NCI-H1417 (cell line): ENCODE data around the gene CFDP1.

Experiments
- DNase-seq, 3 experiments: peaks; one replicate each; lab custom pipeline; 2025; lab: John Stamatoyannopoulos, UW

Gene CFDP1

DNA sequence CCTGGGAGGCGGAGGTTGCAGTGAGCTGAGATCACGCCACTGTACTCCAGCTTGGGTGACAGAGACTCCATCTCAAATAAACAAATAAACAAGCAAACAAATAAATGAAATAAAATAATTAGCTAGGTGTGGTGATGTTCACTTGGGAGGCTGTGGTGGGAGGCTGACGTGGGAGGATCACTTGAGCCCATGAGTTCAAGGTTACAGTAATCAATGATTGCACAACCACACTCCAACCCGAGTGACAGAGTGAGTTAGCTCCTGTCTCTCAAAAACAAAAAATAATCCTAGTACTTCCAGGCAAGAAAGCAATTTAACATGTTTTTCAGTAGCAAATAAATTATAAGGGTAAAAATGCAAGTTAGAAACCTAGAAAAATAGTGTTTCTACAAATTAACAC is 26.4 kb downstream of the CFDP1 start:
- DNase-seq, result no peak

DNA sequence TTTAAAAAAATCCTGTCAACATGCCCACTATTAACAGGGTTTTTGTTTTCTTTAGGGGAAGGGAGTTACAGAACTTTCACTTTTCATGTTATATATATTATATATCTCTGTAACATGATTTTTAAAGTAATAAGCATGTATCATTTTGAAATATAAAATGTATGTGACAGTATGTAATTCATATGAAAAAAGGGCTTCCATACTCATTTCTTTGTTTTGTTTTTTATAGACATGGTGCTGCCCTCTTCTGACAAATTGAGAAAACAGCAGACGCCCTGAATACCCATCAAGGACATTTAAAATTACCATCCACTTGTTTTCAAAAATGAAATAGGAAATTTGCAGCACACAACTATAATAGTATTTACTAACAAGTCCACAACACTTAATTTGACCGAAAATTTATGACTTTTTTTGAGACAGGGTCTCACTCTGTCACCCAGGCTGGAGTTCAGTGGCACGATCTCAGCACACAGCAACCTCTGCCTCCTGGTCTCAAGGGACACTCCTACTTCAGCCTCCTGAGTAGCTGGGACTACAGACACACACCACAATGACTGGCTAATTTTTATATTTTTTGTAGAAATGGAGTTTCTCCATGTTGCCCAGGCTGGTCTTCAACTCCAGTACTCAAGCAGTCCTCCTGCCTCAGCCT is 30.4 kb downstream of the CFDP1 start:
- DNase-seq, result peak in 1 of 3 experiments; percentile 48

DNA sequence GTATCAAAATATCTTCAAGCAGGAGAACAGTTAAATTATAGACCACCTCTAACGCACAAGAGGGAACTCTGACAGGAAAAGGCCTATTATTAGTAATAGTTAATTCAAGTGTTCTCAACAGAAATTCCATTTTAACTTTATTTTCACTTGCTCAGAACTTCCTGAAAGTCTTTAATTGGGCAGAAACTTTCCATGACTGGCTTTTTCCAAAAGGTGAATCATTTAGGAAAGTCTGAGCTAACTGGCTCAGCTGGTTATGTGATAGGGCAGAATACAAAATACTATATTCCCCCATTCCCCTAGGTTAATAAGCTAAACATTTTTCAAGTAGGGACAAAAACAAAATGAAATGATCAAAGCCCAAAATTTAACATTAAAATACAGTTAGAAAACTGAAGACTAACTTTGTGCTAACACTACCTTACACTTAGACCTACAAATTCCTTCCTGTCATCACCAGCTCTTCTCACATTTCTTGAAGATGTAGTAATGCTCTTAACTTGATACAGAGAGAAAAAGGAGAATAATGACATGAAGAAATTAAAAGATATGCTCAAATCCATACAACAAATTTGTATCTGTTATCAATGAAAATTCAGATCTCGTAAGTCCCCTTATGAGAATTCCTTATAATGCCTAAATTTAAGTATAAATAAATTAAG is 31.0 kb downstream of the CFDP1 start:
- no peak for DNase-seq

DNA sequence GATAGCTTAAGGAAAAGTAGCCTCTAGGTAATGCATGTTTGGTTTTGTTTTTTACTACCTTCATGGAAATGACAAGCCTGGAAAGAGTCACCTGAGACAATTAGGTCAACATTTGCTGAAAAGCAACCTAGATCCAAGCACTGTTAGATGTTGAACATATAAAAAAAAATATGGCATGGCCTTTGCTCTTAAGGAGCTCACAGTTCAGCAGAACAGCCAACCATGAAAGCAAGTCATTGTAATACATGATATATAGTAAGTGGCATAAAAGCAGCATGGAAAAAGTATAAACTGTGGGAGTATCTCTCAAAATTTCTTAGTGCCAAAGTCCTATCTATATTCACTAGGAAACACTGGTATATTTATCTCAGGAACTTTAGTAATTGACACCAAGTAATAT is 31.6 kb downstream of the CFDP1 start:
- no peak for DNase-seq

DNA sequence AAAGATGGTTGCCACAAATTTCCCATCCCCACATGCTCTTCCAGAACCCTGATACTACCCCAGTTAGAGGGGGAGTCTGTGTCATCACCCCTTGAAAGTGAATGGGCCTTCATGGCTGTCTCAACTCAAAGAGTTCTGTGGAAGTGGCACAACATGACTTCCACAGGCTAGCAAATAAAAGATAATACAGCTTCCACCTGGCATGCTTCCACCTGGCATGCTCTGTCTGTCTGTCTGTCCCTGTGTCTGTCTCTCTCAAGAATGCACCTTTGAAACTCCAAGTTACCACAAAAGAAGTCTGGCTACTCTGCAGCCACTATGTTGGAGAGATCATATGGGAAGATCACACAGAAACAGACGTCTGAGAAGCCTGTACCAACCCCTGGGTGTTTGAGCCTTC is 35.0 kb downstream of the CFDP1 start:
- DNase-seq, result no peak

DNA sequence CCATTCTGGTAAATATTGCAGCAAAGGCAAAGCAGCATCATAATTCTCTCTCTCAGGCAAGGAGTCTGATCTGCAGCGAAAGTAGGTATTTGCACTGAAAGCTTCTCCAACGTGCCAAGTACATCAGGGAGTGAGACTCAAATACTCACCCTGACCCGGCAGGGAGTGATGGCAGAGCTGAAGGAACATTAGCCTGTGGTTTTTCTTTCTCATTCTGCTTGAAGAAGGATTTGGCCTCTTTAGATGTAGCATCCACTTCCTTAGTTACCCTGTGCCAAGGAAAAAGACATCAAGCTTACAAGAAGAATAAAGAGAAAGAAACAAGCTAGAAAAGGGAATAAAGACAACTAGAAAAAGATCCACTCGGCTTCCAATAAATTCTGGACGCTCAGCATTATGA is 38.4 kb downstream of the CFDP1 start:
- DNase-seq, result no peak

DNA sequence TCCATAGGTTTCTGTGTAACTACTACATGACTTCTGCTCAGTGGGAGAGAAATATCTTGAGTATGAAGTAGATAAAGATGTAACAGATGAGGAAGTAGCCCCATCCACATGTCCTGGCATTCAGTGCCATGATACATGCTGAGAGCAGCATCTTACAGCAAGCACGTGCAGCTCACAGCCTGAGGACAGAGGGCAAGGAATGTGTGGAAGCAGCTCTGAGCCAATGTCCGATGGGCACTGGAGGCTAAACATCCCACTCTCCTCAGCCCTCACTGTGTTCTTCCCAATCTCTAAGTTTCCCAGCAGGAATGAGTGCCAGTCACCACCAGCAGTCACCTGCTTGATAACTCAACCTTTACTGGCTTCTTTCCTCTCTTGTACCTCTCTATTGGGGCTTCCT is 40.4 kb downstream of the CFDP1 start:
- DNase-seq, result no peak

DNA sequence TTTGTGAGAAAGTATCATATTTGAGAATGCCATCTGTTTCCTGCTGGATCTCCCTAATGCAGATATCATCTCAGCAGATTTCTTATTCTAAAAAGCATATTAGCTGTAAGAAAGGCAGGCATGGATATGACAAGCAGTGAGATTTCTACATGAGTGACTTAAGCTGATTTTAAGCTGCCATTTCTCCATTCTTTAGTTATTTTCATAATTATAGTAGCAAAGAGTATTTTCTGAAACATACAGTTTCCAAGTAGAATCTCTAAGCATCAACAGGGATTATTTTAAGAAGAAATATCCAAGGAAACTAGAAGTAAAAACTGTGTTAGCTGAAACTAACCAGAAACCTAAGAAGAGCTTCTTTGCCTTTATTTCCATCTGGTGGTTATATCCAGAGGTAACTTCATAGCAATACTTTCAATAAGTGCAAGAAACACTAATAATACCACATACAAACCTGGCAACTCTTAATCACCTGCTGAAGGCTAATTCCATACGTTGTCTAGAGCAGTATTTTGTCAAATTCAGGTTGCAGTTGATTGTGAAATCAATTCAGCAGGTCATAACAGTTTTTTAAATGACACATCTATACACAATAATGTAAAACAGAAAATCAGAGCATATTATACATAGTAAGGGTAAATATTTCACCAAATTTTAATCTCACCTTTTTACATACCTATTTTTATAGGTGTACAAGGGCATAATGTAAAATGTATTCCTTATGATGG is 42.2 kb downstream of the CFDP1 start:
- DNase-seq, result no peak

DNA sequence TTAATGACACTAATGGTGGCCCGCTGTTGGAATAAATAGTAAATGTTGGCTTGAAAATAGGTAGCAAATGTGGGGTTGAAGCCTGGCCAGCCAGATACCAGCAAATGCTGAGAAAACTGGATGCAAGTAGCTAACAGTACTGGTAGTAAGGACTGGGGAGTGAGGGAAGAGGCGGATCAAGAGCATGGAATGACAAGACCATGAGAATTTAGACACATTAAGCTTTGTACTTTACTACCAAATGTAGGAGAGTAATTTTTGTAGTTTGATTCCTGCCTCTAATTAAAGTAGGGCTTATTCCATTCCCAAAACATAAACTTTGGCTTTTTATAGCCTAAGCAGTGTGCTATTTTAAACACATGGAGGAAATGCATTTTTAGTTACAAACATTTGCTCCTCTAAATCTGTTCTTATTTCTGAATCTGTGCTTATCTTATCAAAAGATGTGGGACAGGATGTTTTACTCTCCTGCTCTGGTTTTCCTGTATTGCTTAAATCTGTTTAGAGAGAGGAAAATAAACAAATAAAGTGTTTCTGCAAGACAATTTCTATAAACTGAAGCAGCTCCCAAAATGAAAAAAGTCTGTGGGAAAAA is 44.1 kb downstream of the CFDP1 start:
- no peak for DNase-seq

DNA sequence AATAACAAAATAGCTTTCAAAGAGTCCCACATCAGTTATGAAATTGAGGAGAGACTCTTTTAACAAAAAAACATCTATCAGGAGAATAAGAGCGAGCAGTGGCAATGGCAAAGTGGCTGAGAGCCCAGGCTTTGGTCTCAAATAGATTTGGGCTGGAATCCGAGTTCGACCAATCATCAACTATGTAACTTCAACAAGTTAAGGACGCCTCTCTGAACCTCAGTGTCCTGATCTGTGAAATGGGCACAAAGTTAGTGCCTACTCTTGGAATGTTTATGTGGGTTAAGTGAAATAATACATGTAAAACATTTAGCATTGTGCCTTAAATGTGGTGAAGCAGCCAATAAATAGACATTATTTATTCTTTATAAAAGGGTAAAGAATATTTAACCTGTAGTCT is 45.4 kb downstream of the CFDP1 start:
- no peak for DNase-seq

DNA sequence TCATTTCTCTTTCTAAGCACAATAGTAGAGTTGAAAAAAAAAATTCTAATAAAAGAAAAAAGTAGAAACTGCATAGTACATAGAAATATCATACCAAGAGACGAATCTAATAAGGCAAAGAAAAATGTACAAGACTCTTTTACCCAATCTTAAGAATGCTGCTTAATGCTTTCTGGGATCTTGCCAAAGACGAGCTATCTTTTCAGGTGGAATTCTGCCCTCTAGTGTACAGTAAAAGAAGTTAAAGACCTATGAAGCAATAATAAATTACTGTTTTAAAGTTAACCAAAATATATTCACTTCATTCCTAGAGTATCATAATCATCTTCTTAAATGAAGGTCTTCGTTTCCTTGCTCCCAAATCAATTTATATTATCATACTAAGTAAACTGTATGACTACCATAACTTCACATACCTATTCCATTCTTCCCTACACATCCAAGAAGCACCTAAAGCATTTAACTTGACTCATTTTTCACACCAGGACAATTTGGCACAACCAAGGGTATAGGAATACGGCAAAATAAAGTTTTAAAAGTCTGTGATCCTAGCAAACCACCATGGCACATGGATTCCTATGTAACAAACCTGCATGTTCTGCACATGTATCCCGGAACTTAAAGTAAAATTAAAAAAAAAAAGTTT is 47.7 kb downstream of the CFDP1 start:
- DNase-seq, result peak in 2 of 3 experiments; percentile 10 to 69

DNA sequence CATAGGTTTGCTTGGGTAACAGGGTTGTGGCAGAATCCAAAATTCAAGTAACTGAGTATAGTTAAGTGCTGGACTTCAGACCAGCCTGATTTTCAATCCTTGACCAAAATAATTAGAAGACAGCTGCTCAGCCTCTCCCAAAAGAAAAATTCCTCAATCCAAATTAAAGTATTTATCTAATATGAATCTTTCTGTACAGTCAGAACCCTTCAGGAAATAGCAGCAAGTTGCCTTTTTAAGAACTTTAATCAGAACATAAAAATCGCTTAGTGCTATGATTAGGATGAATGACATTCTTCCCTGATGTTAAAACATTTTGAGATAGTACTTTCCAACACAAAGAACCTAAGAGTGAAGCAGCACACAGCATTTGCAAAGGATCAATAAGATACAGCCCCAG is 50.2 kb downstream of the CFDP1 start:
- no peak for DNase-seq

DNA sequence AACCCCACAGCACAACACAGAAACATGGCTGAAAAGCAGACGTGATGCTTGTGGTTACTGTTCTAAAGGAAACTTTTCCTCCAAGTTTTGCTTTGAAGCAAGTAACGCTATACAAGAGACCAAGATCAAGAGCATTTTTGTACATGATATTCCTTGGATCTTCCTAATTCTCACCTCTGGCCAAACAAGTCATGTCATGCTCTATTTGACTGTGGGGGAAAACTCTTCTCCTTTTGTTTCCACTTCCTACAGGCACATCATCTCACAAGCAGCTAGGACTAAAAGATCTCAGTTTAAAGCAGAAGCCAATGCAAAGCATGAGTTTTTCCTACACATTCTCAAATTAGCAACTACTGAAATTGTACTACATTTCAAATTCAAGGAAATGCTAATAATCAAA is 50.7 kb downstream of the CFDP1 start:
- no peak for DNase-seq

DNA sequence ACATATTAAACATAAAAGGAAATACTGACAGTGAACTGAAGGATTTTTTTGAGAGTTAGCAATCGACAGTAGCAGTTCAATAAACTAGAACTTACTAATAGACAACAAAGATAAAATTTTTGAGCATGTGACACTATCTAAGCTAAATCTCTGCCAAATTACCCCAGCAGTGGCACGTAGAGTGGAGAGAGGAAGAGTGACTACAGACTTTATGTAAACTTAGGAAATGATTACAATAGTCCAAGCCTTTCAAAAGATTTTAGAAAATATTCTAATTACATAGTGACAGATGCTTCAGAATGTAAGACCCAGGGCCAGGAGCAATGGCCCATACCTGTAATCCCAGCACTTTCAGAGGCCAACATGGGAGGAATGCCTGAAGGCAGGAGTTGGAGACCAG is 52.4 kb downstream of the CFDP1 start:
- no peak for DNase-seq

DNA sequence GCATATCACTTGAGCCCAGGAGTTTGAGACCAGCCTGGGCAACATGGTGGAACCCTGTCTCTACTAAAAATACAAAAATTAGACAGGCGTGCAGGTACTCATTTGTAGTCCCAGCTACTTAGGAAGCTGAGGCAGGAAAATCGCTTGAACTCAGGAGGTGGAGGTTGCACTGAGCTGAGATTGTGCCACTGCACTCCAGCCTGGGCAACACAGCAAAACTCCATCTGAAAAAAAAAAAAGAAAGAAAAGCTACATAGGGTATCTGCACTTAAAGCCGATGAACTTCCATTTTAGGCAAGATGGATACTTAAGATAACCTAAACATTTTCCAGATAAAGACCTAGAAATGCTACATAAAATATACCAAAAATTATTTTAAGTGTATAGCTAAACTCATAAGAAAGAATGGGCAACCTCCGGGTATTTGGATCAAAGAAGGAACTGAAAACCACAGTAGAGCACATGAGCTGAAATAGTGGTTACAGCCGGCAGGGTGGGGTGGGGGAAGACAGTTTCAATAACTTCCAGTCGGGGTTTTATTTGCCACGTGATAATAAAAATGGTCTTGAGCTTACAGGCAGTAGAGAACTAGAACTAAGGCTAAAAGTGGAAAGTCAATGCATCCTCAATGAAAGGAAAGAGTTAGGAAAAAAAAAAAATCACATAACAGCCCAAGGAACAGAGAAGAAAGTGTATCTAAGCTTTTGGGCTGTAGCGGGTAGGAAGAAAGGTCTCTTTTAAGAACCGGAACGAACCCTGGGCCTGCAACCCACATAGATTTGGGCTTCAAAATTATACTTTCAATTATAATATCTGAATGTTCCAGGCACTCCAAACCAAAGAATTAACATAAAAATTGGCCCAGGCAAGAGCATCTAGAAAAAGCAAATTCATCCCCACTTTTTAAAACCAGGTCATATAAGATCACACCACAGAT is 53.1 kb downstream of the CFDP1 start:
- no peak for DNase-seq

DNA sequence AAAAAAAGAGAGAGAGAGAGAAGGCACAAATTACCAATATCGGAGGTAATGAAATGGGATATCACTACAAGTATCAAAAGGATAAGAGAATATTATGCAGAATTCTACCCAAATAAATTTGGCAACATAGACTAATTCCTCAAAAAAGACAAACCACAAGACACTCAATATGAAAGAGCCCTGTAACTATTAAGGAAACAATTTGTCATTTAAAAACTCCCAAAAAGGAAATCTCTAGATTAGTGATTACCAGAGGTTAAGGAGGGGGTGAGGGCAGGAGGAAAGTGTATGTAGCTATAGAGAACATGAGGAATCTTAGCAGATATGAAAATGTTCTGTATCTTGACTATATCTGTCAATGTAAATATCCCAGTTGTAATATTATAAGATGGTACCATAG is 54.0 kb downstream of the CFDP1 start:
- no peak for DNase-seq

DNA sequence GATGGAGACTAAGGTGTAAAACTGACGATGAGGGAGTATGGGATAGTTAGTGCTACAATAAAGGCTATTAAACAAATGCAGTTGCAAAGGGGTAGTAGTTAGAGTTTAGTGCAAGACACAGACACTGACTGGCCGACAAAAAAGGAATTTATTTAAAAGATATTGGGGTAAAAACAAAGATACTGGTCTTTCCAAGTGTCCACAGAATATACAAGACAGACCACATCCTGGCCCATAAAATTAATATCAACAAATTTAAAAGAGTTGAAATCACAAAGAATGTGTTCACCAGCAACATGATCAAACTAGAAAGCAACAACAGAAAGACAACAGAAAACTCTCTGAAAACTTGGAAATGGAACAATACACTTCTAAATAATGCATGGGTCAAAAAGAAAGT is 54.7 kb downstream of the CFDP1 start:
- DNase-seq, result no peak

DNA sequence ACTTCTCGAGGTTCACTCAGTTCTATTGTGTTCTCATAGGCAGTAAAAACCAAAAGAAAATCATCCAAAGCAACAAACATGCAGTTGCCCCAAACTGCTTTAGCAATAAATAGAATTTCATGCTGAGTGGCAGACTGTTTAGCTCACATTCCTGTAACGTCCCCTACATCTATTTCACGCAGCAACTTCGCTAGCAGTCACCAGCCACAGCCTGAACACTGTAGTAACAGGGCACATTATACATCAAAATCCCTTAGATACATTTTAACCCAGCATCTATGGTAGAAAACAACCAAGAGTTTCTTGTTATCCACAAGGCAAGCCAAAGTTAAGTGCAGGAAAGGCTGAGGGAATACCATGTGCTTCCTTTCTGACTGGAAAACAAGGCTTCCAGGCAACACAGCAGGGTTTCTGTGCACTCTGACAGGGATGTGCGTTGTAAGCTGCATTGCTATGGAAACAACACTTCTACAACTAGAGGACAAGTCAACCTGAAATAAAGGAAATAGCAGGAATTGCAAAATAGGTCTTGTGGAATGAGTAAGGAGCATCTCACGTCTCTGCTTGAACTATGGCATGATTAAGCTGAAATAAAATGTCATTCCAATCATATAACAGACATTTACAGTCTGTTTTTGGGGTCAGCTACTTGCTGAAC is 55.4 kb downstream of the CFDP1 start:
- DNase-seq, result peak in 2 of 3 experiments; percentile 12 to 49

DNA sequence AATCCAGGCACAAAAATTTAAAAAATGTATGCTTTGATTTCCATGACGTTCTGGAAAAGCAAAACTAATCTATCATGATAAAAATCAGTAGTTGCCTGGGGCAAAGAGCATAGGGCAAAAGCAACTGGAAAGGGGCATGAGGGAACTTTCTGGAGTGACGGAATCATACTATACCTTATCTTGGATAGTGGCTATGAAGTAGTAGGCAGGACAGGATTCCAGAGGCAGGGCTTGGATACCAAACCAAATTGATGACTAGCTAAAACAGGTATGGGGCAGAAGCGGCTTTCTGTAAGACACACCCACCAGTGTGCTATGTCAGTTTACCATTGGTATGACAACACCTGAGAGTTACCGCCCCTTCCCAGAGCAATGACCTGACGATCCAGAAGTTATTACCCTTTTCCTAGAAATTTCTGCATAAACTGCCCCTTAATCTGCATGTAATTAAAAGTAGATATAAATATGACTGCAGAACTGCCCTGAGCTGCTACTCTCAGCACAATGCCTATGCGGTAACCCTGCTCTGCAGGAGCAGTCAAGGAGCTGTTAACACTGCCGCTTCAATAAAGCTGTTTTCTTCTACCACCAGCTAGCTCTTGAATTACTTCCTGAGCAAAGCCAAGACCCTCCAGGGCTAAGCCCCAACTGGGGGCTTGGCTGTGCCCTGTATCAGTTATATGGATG is 56.7 kb downstream of the CFDP1 start:
- DNase-seq, result no peak

DNA sequence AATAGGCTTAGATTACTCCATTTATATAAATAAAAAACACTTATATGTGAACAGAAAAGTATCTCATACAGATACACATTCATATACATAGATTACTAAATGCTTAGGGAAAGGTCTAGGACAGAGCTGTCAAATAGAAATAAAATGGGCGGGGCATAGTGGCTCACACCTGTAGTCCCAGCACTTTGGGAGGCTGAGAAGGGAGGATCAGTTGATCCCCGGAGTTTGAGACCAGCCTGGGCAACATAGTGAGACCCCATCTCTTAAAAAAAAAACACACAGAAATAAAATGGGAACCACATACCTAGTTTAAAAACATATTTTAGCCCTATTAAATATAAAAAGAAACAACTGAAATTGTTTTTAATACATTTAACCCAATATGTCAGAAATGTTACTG is 58.9 kb downstream of the CFDP1 start:
- no peak for DNase-seq
